Stimulated activated CD4-positive, alpha-beta T cell treated with anti-CD3 and anti-CD28 coated beads, Interleukin-15, amount 100 ng/mL, for 1 hour (primary cell): ENCODE results near the gene XYLT1.

Source experiments
- DNase-seq, 2 donors: peaks; one replicate each; pipeline ENCODE4 v3.0.0-alpha.2; 2020; ENCODE audit warnings: low read depth in 1 of 2, low spot score in 1 of 2

XYLT1 gene

DNA sequence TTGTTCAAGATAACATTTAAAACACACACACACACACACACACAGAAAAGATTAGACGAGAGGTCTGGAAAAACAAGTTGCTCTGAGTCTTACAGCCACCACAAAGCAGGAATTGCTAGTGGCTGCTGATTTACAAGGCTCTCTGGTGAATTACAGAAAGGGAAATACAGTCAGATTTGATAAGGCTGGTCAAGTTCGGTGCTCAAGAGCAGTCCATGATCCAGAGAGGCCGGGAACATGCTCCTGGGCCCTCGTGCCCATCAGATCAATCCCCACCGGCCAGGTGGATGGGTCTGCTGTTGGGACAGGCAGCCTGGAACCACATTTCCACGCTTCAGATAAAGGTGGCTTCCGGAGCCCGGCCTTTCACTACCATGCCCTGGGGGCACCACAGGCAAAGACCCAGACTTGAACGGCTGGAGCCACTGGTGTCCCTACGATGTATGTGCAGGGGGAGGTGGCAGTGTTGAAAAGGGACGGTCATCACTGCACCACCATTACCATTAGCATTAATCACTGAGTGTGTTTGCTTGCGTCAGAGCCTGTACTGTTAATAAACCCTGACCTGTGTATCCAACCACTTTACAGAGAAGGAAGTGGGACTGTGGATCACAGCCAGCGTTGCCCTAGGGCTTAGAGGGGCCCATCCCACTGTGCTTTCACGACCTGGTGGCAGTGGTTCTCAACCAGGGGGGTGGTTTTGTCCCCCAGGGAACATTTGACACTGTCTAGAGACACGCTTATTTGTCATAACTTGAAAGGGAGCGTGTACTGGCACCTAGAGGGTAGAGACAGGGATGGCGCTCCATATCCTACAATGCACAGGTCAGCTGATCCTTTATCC, 95.1 kb downstream of the XYLT1 start:
- no peak for DNase-seq

DNA sequence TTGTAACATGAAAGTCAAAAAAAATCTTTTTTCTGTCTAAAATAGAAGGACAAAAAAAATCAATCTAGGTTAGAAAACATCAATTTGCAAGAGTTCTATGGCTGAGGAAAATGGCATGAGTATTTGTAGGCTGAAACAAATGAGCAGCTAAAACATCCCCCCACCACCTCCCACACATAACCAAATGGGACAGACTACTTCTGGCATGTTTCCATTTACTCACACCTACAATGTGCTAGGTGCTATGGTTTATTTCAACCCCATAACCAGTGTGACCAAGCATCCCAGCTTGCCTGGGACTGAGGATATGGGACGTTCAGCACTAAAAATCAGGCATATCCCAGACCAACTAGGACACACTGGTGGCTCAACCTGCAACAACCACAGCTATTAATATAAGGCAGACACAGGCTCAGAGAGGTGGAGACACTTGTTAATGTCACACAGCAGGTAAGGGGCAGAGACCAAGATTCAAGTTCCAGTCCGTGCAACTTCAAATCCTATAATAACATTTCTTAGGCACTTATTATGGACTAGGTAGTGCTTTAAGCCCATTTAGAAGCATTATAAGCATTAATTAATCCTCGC, 96.0 kb downstream of the XYLT1 start:
- no peak for DNase-seq

DNA sequence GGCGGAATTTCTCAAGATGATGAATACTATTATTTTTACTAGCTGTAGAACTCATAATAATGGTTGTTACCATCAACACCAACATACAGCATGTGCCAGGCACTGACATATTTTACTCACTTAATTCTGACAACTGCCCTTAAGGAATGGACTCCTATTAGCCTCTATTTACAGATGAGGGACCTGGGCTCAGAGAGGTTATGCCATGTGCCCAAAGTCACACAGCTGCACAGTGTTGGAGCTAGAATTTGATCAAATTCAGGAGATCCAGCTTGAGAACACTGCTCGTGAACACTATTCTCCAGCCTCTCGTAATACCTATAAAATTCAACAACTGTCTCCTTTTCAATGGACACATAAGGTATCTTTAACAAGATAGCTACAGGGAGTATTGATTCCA, 97.2 kb downstream of the XYLT1 start:
- DNase-seq, result no peak

DNA sequence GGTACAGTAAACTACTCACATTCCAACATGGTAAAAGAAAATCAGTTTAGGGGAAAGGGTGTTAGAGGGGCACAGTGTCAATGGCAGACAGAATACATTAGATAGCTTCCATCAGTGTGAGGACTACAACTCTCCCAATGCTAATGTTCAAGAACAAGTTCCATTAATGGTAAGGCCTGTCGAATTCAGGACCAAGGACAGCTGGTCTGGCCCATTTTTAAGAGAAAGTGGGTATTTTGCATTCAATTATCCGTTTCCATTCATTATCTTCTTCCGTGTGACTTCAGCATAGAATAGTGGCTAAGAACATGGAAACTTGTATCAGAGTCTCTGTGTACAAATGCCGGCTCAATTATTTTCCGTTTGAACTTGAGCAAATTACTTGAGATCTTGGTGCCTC, 98.4 kb downstream of the XYLT1 start:
- DNase-seq, result no peak

DNA sequence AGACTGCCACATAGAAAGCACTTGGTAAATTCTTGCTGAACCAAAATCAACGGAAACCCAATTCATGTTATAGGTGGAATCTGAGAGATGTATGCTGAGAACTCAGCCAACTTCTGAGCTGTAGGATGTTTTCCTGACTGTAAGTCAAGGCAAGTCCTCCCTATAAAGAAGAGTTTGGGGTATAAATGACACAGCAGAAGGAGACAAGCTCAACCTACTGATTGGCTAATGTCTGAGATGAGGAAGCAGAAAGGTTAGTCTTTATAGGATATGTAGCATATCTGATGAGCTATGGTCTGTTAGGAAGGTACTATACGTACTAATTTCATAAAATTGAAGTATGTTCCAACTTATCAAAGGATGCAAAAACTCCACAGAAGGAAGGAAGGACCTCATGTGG, 99.5 kb downstream of the XYLT1 start:
- no peak for DNase-seq

DNA sequence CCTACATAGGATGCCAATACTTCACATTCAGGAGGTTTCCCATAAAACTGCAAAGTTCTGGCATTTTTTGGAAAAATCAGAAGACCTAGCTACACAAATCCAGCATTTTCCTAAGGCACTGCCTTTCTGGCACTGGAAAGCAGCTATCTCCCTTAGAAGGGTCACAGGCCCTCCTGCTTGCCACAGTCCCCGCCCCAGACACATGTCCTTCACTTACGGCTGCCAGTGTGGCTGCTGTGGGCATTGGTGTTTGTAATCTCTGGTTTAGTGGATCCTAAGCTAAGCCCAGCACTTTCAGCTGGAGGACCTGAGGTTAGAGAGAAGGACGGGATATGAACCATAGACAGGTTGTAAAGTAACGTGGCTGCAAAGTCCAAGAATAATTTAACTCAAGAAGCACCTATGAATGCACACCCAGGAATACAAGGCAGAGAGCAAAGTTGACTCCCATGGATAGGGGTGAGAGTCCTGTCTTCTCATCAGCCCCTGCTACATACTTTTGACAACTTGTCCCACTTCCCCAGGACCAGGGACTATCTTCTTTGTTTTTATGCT, 100.0 kb downstream of the XYLT1 start:
- DNase-seq, result no peak

DNA sequence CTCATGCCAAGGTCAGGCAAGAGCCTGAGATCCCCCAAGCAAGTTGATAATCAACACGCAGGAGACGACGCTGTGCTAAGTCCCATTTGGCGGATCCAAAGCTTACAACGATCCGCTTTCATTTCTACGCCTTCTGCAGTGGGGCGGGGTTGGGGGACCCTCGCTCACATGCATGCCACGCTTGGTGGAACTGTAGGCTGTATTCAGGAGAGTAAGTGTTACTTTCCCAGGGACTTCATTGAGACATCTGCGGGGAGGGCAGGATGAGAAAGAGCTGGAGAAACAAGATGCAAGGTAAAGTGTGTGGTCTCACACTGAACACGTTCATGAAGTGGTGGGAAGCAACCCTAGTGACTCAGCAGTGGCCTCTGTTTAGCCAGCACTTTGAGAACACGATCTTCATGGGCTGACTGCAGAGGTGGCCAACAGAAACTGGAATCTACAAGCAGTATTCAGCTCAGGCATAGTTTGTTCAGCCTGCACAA, 100.5 kb downstream of the XYLT1 start:
- DNase-seq, result no peak

DNA sequence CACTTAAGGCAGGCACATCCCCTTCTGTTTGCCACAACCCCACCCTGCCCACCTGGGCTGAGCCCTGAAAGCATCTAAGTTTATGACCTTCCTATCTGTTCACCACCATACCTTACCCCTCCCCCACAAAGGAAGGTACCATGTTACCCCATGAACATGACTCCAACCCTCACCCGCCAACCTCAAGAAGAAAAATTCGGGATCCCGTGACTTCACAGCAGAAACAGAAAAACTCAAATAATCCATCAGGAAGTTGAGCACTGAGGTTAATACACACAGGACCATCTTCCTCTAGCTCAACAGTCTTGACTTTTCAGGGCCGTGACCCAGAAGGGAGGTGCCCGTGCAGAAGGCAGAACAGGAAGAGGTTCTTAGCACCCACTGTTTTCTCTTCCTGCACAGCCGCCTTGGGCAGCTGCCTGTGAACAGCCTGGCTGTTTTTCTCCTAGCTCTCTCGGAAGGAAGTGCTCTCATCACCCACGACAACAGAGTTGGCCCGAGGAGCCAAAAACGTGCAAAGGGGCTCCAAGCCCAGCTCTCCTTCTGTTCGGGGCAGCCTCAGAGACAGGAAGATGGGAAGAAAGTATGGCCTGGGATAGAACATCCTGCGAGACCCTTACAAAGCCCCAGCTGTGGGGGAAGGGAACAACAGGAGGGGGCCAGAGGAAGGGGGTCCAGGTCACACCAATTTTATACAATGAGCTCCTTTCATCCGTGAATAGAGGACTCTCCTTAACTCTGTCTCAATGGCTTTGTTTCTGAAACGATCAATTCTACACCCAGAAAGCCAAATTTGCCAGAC, 101.1 kb downstream of the XYLT1 start:
- DNase-seq, result peak in 1 of 2 donors; percentile 52

DNA sequence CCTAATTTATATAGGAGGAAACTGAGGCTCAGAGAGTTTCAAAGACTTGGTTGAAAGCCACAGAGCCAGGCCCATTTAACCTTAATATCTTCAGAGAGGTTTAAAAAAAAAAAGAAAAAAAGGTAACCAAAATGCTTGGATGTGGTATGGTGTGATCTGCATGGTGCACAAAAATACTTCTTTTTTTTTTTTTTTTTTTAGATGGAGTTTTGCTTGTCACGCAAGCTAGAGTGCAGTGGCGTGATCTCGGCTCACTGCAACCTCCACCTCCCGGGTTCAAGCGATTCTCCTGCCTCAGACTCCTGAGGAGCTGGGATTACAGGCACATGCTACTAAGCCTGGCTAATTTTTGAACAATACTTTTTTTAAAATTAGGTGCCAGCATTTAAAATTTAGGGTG, 101.8 kb downstream of the XYLT1 start:
- DNase-seq, result no peak

DNA sequence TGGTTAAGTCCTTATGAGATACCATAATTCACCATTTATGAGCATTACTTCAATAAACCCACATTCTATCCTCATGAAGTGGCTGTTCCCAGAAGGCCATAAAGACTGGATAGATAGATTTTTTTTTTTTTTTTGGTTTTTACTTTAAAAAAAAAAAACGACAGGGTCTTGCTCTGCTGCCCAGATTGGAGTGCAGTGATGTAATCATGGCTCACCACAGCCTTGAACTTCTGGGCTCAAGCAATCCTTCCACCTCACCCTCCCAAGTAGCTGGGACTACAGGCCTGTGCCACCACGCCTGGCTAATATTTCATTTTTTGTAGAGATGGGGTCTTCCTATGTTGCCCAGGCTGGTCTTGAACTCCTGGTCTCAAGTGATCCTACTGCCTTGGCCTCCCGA, 102.3 kb downstream of the XYLT1 start:
- DNase-seq, result no peak

DNA sequence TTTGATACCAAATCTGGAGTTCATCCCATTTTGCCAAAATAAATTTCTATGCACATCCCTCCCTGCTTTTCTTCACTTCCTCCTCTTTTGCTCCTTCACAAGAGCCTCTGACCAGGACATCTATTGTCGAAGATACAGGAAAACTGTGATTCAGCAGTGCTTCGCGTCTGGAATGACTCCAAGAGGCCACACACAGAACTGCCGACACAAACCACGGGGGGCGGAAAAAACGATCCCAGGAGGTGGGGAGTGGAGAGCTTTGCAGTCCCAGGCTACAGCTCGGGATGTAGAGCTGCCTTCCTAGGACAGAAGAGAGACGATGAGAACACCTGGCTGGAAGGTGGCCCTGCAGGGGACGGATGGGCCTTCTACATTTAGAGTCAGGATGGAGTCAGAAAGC, 102.8 kb downstream of the XYLT1 start:
- no peak for DNase-seq

DNA sequence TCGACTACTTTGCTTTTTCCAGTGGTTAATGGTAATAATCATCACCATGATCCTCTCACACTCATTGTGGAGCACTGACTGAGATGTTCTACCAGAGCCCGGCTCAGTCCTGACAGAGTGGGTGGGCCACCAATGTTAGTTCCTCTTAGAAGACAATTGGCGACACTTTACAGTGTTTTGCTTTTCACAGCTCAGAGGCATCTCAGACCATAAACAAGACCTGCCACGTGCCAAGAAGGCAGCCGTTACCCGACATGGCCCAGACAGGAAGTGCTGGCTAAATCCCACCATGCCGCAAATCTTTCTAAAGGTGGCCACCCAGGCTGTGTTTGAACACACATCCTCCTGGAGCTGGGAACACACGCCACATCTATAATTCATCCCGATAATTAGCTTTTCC, 103.7 kb downstream of the XYLT1 start:
- no peak for DNase-seq

DNA sequence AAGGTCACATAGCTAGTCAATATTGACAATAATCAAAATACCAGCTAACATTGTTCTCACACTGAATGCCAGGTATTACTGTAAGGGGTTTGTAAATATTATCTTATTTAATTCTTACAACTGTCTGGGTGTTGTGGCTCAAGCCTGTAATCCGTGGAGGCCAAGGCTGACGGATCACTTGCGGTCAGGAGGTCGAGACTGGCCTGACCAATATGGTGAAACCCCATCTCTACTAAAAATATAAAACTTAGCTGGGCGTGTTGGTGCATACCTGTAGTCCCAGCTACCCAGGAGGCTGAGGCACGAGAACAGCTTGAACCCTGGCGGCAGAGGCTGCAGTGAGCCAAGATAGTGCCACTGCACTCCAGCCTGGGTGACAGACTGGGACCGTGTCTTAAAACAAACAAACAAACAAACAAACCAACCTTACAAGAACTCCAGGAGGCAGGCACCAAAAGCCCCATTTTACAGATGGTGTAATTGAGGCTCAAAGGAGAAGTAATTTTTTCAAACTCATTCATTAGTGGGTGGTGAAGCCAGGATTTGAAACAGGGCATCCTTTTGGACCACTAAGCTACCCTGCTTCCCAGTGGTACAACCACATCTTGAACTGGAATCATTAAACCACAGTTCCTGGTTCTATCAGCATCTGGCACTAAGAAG, 104.3 kb downstream of the XYLT1 start:
- DNase-seq, result no peak

DNA sequence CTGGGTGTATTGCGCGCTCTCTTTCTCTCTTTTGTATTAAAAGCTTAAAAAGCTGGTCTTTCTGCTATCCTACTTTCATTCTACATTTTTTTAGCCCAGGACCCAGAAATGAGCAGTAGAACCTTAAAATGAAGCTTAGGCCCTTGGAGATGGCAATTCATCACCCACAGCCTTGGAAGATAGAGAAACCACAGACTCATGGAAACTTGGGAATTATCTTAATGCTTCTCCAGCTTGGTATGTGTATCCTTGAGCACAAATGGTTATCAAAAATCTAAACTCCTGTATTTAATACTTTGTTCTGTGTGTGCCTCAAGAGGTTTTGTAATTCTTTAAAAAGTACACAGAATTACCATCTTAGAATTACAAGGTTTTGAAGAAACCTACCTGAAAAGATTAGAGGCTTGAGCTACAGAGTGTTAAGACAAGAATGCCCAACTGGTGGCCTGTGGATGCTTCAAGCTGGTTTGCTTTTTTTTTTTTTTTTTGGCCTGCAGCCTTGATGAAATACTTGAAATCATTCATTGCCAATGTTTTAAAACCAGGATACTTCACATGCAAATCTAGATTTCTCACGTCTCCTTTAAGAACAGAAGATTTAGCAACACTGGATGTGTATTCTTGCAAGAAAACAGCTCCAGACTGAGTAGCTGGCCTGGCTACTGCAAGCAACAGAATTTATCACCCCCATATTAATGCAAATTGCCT, 105.0 kb downstream of the XYLT1 start:
- DNase-seq, result no peak

DNA sequence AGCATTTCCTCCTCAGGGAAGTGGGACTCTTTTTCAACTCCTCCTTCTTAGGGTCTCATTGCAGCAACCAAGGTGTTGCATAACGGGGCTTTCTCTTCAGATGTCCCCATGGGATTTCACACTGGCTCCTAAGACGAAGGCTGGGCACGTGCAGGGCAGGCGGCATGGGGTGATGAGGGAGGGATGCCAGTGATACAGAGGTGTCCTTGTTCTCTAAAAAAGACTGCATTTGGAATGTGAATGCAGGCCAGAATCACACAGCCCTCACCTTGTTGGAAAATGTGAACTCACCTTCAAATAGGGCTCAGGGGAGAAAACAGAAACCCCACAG, 105.6 kb downstream of the XYLT1 start:
- DNase-seq, result no peak

DNA sequence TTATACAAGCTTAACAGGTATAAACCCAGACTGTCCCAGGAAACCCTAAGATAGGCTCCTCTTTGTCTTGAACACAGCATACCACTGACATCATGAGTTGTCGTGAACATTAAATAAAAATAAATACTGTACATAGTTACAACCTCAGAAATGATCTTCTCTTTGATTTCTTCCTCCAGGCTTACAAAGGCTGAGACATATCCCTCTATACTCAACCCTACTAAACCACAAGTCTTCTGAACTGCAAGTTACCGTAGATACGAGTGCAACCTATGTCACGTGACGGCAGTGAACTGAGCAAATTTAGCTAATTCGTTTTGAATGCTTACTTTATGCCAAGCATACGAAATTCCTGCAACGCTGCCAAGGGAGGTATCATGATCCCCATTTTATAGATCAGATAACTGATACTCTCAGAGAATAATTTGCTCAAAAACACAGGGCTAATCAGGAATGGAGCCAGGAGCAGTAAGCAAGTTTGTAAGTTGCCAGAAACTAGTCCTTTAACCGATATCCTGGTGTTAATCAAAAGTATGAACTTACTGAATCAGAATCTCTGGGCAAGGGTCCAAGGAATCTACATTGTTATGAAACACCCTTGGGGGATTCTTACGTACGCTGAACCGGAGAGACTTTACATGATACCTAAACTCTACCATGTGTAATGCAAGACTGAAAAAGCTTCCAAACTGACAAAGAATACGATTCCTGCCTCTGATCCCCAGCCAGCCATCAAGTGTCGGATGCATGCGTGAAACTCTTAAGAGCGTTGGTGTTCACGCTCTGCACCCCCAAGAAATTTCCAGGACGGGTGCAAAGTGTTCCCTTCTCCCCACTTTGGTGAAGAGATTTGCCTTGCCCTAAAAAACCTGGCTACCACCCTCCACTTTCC, 106.2 kb downstream of the XYLT1 start:
- peak in 1 of 2 donors; percentile 21 for DNase-seq

DNA sequence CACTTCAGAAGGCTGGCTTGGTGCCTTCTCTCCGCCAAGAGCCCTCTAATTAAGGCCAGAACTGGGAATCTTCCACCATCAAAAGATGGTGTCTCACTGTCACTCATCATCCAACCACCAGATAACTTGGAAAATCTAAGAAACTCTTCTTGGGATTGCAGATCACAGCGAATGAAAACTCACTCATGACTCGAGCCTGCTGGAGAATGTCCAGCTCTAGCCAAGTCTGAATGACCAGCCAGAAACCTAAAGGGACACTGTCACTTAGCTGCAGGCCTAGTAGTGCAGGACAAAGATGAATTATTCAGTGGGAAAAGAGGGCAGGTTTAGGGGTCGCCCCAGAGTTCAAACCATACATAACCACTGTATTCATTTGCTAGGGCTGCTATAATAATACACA, 107.8 kb downstream of the XYLT1 start:
- DNase-seq, result no peak

DNA sequence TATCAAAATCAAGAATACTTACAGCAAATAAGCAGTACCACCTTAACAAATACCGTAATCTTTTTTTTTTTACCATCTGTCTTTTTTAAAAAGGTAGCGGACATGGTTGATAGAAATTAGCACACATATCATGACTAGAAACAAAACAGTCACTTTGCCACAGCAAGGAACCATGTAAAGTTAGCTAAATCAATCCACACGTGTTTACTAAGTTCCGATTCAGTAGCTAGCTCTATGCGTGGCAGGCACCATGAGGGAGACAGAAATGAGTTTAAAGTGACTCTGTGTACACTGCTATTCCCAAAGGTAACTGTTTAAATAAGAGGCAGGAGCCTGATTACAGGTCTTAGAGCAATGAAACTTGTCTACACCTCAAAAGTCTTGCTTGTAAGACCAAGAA, 108.6 kb downstream of the XYLT1 start:
- DNase-seq, result no peak

DNA sequence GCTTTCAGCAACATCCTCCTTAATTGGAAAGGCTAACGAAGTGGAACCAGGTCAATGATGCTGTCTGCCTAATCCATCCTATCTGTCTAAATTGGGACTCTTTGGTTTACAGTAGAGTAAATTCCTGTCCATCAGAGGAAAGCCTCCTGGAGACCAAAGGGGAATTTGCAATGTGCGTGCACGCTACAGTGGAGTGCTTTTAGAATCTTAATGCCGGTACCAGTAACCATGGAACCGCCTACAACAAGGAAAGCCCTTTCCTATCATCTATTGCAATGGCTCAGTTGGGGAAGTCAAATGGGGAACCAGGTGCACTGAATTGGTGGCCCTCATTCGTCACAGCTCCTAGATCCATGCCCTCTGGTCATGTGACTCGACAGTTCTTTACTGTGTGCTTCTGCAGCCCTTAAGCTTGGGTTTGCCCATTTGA, 110.1 kb downstream of the XYLT1 start:
- DNase-seq, result no peak
